Activated effector memory CD4-positive, alpha-beta T cell treated with anti-CD3 and anti-CD28 coated beads, Interleukin-2, amount 50 U/mL, for 16 hours (primary cell): ENCODE results near the gene RPL9.
"Not testable (repeated sequence)": the region's sequence is repeated elsewhere in the genome, so short reads cannot be mapped to it uniquely, and the experiment has no call there.

Experiments
- DNase-seq: peaks from one replicate; pipeline ENCODE4 v3.0.0-alpha.2; 2020

The RPL9 gene

GRCh38 chr4:39422247-39422646 is 36.5 kb downstream of the RPL9 start:
- DNase-seq: no peak

GRCh38 chr4:39415678-39416283 is 42.9 kb downstream of the RPL9 start:
- DNase-seq: no peak

- not testable (repeated sequence) for DNase-seq
Measured at GRCh38 chr4:39411561-39411960, 47.2 kb downstream of the RPL9 start.

- DNase-seq: no peak
Measured at GRCh38 chr4:39410415-39410814, 48.3 kb downstream of the RPL9 start.

- DNase-seq: no peak
Measured at GRCh38 chr4:39407584-39407885, 51.2 kb downstream of the RPL9 start.

- DNase-seq: no peak
Measured at GRCh38 chr4:39406763-39407583, 51.7 kb downstream of the RPL9 start, which contains the start of gene KLB. Gene KLB (plus strand): TSS chr4:39406930. CDS start chr4:39406950, 20 bp downstream.
